Neural progenitor cell (in vitro differentiated cells): Measurements from ENCODE around the gene KLK2.

ENCODE experiments used
- EZH2 ChIP-seq: fragments of 200-600 bp; sonication (generic); IDR thresholded peaks from 2 replicates; pipeline ENCODE4 v1.6.1; 2017; ENCODE audit warnings: antibody characterized with exemption, mild to moderate bottlenecking, moderate library complexity
- TF ChIP-seq, protein P1 (sequence below): fragments of 200-600 bp; sonication (generic); IDR thresholded peaks from 2 replicates; pipeline ENCODE4 v1.5.1; 2017; ENCODE audit warnings: antibody characterized with exemption, mild to moderate bottlenecking

DNA sequence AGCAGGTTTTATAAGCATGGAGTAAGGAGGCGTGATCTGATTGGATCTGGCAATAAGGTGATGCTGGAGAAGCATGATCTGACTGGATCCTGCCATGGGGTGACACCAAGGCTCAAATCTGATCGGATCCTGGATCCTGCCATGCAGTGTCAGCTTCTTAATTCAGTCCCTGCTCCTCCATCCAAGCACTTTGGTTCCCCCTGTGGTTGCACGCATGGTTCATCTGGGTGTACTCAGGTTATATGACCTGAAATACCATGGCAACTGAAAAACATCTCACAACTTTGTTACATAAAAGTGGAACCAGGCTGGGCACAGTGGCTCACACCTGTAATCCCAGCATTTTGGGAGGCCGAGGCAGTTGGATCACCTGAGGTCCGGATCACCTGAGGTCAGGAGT, 55.6 kb downstream of the KLK2 start:
- TF ChIP-seq, protein P1, sequence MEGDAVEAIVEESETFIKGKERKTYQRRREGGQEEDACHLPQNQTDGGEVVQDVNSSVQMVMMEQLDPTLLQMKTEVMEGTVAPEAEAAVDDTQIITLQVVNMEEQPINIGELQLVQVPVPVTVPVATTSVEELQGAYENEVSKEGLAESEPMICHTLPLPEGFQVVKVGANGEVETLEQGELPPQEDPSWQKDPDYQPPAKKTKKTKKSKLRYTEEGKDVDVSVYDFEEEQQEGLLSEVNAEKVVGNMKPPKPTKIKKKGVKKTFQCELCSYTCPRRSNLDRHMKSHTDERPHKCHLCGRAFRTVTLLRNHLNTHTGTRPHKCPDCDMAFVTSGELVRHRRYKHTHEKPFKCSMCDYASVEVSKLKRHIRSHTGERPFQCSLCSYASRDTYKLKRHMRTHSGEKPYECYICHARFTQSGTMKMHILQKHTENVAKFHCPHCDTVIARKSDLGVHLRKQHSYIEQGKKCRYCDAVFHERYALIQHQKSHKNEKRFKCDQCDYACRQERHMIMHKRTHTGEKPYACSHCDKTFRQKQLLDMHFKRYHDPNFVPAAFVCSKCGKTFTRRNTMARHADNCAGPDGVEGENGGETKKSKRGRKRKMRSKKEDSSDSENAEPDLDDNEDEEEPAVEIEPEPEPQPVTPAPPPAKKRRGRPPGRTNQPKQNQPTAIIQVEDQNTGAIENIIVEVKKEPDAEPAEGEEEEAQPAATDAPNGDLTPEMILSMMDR: no peak
- no peak for TF ChIP-seq EZH2
